Thoracic aorta (tissue), 2 donors: ENCODE measurements around the gene PDE4D. TPM values are rescaled to one million over a fixed set of nuclear protein-coding genes. Genes with fewer than 3 reads are reported as not detected.
A peak's percentile ranks its signal among the peaks of the same experiment; 100 is the strongest.

Experiments
- ATAC-seq: fragments of 150-250 bp; one replicate; pipeline ENCODE4 v1.8.0; 2017; ENCODE audit warnings: low read depth; ENCODE audit not compliant: insufficient number of reproducible peaks, low FRiP score
- DNase-seq: peaks from one replicate; pipeline ENCODE4 v3.0.0-alpha.2; 2020; ENCODE audit warnings: low spot score
- H3K27ac ChIP-seq, 2 donors: fragments of 200-600 bp; sonication (generic); 1 replicate in 1 of 2; 2 replicates in 1 of 2; pipeline ENCODE4 v1.5.1; 2016; ENCODE audit warnings: mild to moderate bottlenecking in 2 of 2, moderate library complexity in 2 of 2
- H3K27me3 ChIP-seq: fragments of 200-600 bp; sonication (generic); replicated peaks from 2 replicates; pipeline ENCODE4 v1.6.0; 2016; ENCODE audit warnings: mild to moderate bottlenecking; ENCODE audit not compliant: insufficient read depth
- H3K36me3 ChIP-seq: fragments of 200-600 bp; sonication (generic); one replicate; pipeline ENCODE4 v1.5.1; 2016
- H3K4me1 ChIP-seq, 2 donors: fragments of 200-600 bp; sonication (generic); 1 replicate in 1 of 2; 2 replicates in 1 of 2; pipeline versions ENCODE4 v1.5.1 to v1.6.0; 2016; ENCODE audit warnings: low read depth in 2 of 2, mild to moderate bottlenecking in 1 of 2; ENCODE audit not compliant: control insufficient read depth in 1 of 2
- H3K4me3 ChIP-seq: fragments of 200-600 bp; sonication (generic); 2 replicates; pipeline ENCODE4 v1.5.1; 2016; ENCODE audit warnings: mild to moderate bottlenecking
- H3K9me3 ChIP-seq: fragments of 200-600 bp; sonication (generic); 2 replicates; pipeline ENCODE4 v1.5.1; 2016
- CTCF ChIP-seq: fragments of 200-600 bp; sonication (generic); IDR thresholded peaks from one replicate; pipeline ENCODE4 v1.5.1; 2019; ENCODE audit warnings: antibody characterized with exemption
- total RNA-seq, 2 donors: library from RNA; depleted of rRNA; stranded (reverse); fragments of >200 nt; gene quantifications; one replicate each; pipeline versions ENCODE4 v1.1.0 to v1.2.3, GENCODE V29; 2016

Gene PDE4D
- total RNA-seq, 2 donors from 2014 or later, result 34.0 to 85.8 TPM

GRCh38 chr5:59823420-59823819 is 70.1 kb downstream of the PDE4D start:
- ATAC-seq (no peak), DNase-seq (no peak)
- no peaks in the 10 kb centered on the region for H3K27me3 ChIP-seq
- H3K27ac ChIP-seq, result no peak overlapping the region
- TF ChIP-seq CTCF, result no peak
- H3K4me3 ChIP-seq, result no peak overlapping the region
- H3K9me3 ChIP-seq, result no peaks in the 10 kb centered on the region
- H3K36me3 ChIP-seq, result no peaks in the 10 kb centered on the region
- H3K4me1 ChIP-seq, result no peaks in the 10 kb centered on the region

- no peak overlapping the region for H3K27ac ChIP-seq
- no peaks in the 10 kb centered on the region for H3K9me3 ChIP-seq
- no peak for TF ChIP-seq CTCF
- H3K36me3 ChIP-seq, result no peaks in the 10 kb centered on the region
- H3K4me3 ChIP-seq, result no peak overlapping the region
- no peaks in the 10 kb centered on the region for H3K27me3 ChIP-seq
- no peaks in the 10 kb centered on the region for H3K4me1 ChIP-seq
- DNase-seq, result no peak
- ATAC-seq, result no peak
These were observed 73.7 kb downstream of the PDE4D start for GRCh38 chr5:59819806-59820205.

GRCh38 chr5:59817536-59817935 is 76.0 kb downstream of the PDE4D start:
- no peak for DNase-seq
- no peak for ATAC-seq
- Histone ChIP-seq H3K27ac (no peak overlapping the region), H3K27me3 (no peaks in the 10 kb centered on the region), H3K9me3 (no peaks in the 10 kb centered on the region), H3K4me1 (peaks cover 0 to 12% of the 10 kb centered on the region in 2 donors), H3K36me3 (no peaks in the 10 kb centered on the region), H3K4me3 (no peak overlapping the region)
- TF ChIP-seq CTCF, result no peak

- H3K9me3 ChIP-seq, result no peaks in the 10 kb centered on the region
- ATAC-seq (no peak), DNase-seq (no peak)
- no peaks in the 10 kb centered on the region for H3K36me3 ChIP-seq
- no peak for TF ChIP-seq CTCF
- no peaks in the 10 kb centered on the region for H3K27me3 ChIP-seq
- no peak overlapping the region for H3K27ac ChIP-seq
- H3K4me3 ChIP-seq, result no peak overlapping the region
- H3K4me1 ChIP-seq, result peaks cover 0 to 12% of the 10 kb centered on the region in 2 donors
These were observed 76.7 kb downstream of the PDE4D start for GRCh38 chr5:59816654-59817300.

- peak overlapping the region in 1 of 2 donors; percentile 11 for H3K27ac ChIP-seq
- TF ChIP-seq CTCF, result no peak
- ATAC-seq (no peak), DNase-seq (no peak)
- H3K27me3 ChIP-seq, result no peaks in the 10 kb centered on the region
- H3K4me1 ChIP-seq, result peaks cover 0 to 17% of the 10 kb centered on the region in 2 donors
- no peaks in the 10 kb centered on the region for H3K9me3 ChIP-seq
- H3K36me3 ChIP-seq, result no peaks in the 10 kb centered on the region
- no peak overlapping the region for H3K4me3 ChIP-seq
These were observed 79.0 kb downstream of the PDE4D start for GRCh38 chr5:59814537-59814872.
